GM04503 (cell line): Measurements from ENCODE around the gene ATF2.
"Not testable (repeated sequence)": the region's sequence is repeated elsewhere in the genome, so short reads cannot be mapped to it uniquely, and the experiment has no call there.

Experiments
- DNase-seq: peaks from one replicate; pipeline ENCODE4 v3.0.0-alpha.2; 2012; ENCODE audit warnings: low read depth

The ATF2 gene

GRCh38 chr2:175084117-175084516 lies 83.9 kb downstream of the ATF2 start:
- not testable (repeated sequence) for DNase-seq

GRCh38 chr2:175080479-175080878 lies 87.5 kb downstream of the ATF2 start:
- DNase-seq, result no peak

- DNase-seq, result no peak
Observed at GRCh38 chr2:175076272-175076671, 91.7 kb downstream of the ATF2 start.

GRCh38 chr2:175074478-175074877 lies 93.5 kb downstream of the ATF2 start:
- DNase-seq, result no peak

GRCh38 chr2:175068534-175068933 lies 99.5 kb downstream of the ATF2 start:
- DNase-seq, result no peak

- no peak for DNase-seq
Observed at GRCh38 chr2:175066411-175066810, 101.6 kb downstream of the ATF2 start.

- DNase-seq, result no peak
Observed at GRCh38 chr2:175064797-175065196, 103.2 kb downstream of the ATF2 start.

- DNase-seq, result no peak
Observed at GRCh38 chr2:175063741-175064140, 104.3 kb downstream of the ATF2 start.

- DNase-seq, result no peak
Observed at GRCh38 chr2:175062787-175063585, 105.0 kb downstream of the ATF2 start.

- DNase-seq, result no peak
Observed at GRCh38 chr2:175057078-175057685, 110.8 kb downstream of the ATF2 start.

- DNase-seq, result no peak
Observed at GRCh38 chr2:175055993-175056392, 112.0 kb downstream of the ATF2 start.

- no peak for DNase-seq
Observed at GRCh38 chr2:175054340-175054739, 113.7 kb downstream of the ATF2 start.

GRCh38 chr2:175049661-175050060 lies 118.3 kb downstream of the ATF2 start:
- no peak for DNase-seq

GRCh38 chr2:175048275-175048674 lies 119.7 kb downstream of the ATF2 start:
- no peak for DNase-seq

GRCh38 chr2:175039490-175039889 lies 128.5 kb downstream of the ATF2 start:
- no peak for DNase-seq

- DNase-seq, result no peak
Observed at GRCh38 chr2:175039031-175039430, 129.0 kb downstream of the ATF2 start.

- no peak for DNase-seq
Observed at GRCh38 chr2:175037941-175038340, 130.1 kb downstream of the ATF2 start.

GRCh38 chr2:175036582-175037018 lies 131.4 kb downstream of the ATF2 start:
- DNase-seq, result no peak

GRCh38 chr2:175035806-175036205 lies 132.2 kb downstream of the ATF2 start:
- DNase-seq, result no peak

GRCh38 chr2:175034716-175035115 lies 133.3 kb downstream of the ATF2 start:
- no peak for DNase-seq

GRCh38 chr2:175030380-175031271 lies 137.4 kb downstream of the ATF2 start:
- DNase-seq, result no peak

- no peak for DNase-seq
Observed at GRCh38 chr2:175027755-175028154, 140.2 kb downstream of the ATF2 start.

- no peak for DNase-seq
Observed at GRCh38 chr2:175026385-175026784, 141.6 kb downstream of the ATF2 start.
